K562 (cell line): Measurements from ENCODE around the gene GALNS. TPM values are rescaled to one million over a fixed set of nuclear protein-coding genes. Genes with fewer than 3 reads are reported as not detected.

Experiments used
- CREM ChIP-seq: IDR thresholded peaks from 2 replicates; pipeline ENCODE4 v1.6.1; 2014; ENCODE audit warnings: antibody characterized with exemption, low read depth
- ELK3 ChIP-seq: fragments of 450-650 bp; formaldehyde crosslinking; IDR thresholded peaks from 2 replicates; pipeline ENCODE4 v1.4.0; 2020; ENCODE audit warnings: mild to moderate bottlenecking
- ETS2 ChIP-seq: IDR thresholded peaks from 2 replicates; pipeline ENCODE4 v1.6.1; 2016; ENCODE audit warnings: borderline replicate concordance, missing genetic modification characterization, mild to moderate bottlenecking, moderate library complexity, missing compliant biosample characterization; ENCODE audit not compliant: poor library complexity, severe bottlenecking
- EWSR1 ChIP-seq: fragments of 450-650 bp; IDR thresholded peaks from 2 replicates; pipeline ENCODE4 v1.6.1; 2018; ENCODE audit warnings: borderline replicate concordance, mild to moderate bottlenecking, low read depth, moderate library complexity; ENCODE audit not compliant: partially characterized antibody
- GMEB1 ChIP-seq: fragments of 250-450 bp; sonication (Bioruptor Pico); IDR thresholded peaks from 2 replicates; pipeline ENCODE4 v1.4.0; 2020; ENCODE audit warnings: mild to moderate bottlenecking
- GTF2B ChIP-seq: IDR thresholded peaks from 2 replicates; pipeline ENCODE4 v1.6.1; 2011; ENCODE audit not compliant: insufficient read length; ENCODE audit errors: extremely low read depth
- HDAC8 ChIP-seq: fragments of 450-650 bp; IDR thresholded peaks from 2 replicates; pipeline ENCODE4 v1.6.1; 2016; ENCODE audit warnings: mild to moderate bottlenecking, missing genetic modification characterization, moderate library complexity, missing compliant biosample characterization
- HNRNPK ChIP-seq: fragments of 200-400 bp; formaldehyde crosslinking; IDR thresholded peaks from one replicate; pipeline ENCODE4 v1.6.1; 2018; ENCODE audit warnings: mild to moderate bottlenecking, low read depth, low read length; ENCODE audit not compliant: poor library complexity, severe bottlenecking
- KAT2B ChIP-seq: IDR thresholded peaks from one replicate; pipeline ENCODE4 v1.6.1; 2012; ENCODE audit warnings: low read depth, mild to moderate bottlenecking, control low read depth, inconsistent platforms, low read length, moderate library complexity
- MCM2 ChIP-seq: fragments of 450-650 bp; IDR thresholded peaks from 2 replicates; pipeline ENCODE4 v1.6.1; 2017; ENCODE audit warnings: low read depth, mild to moderate bottlenecking
- NR1H2 ChIP-seq: sonication (generic); formaldehyde crosslinking; IDR thresholded peaks from 2 replicates; pipeline ENCODE4 v1.4.0; 2020; ENCODE audit warnings: mild to moderate bottlenecking, missing genetic modification reagents
- NR2C1 ChIP-seq, 2 experiments: fragments of 450-650 bp; IDR thresholded peaks; 2 replicates each; pipeline ENCODE4 v1.6.1; 2017; ENCODE audit warnings: mild to moderate bottlenecking in 2 of 2, antibody characterized with exemption in 1 of 2, inconsistent platforms in 1 of 2, missing compliant biosample characterization in 1 of 2, missing genetic modification characterization in 1 of 2
- PCBP2 ChIP-seq: fragments of 200-400 bp; formaldehyde crosslinking; IDR thresholded peaks from 2 replicates; pipeline ENCODE4 v1.6.1; 2018; ENCODE audit warnings: low read length, low read depth, mild to moderate bottlenecking, moderate library complexity; ENCODE audit not compliant: poor library complexity, severe bottlenecking
- PREB ChIP-seq: sonication (generic); formaldehyde crosslinking; IDR thresholded peaks from 2 replicates; pipeline ENCODE4 v1.8.1; 2023; ENCODE audit warnings: mild to moderate bottlenecking, missing genetic modification reagents
- RBM15 ChIP-seq: fragments of 200-400 bp; formaldehyde crosslinking; IDR thresholded peaks from 2 replicates; pipeline ENCODE4 v1.6.1; 2018; ENCODE audit warnings: mild to moderate bottlenecking, low read length, moderate library complexity; ENCODE audit not compliant: insufficient read depth
- SIRT6 ChIP-seq: IDR thresholded peaks from one replicate; pipeline ENCODE4 v1.6.1; 2012; ENCODE audit warnings: low read depth, mild to moderate bottlenecking, control low read depth, inconsistent platforms, low read length, moderate library complexity
- SMAD1 ChIP-seq: fragments of 150-350 bp; IDR thresholded peaks from 2 replicates; pipeline ENCODE4 v1.6.1; 2014; ENCODE audit warnings: low read length, low read depth; ENCODE audit not compliant: partially characterized antibody
- SMAD4 ChIP-seq: fragments of 250-450 bp; sonication (Bioruptor Pico); conservative IDR thresholded peaks from 2 replicates; pipeline ENCODE4 v1.8.0; 2021; ENCODE audit warnings: inconsistent platforms, mild to moderate bottlenecking, moderate library complexity
- SPI1 ChIP-seq: IDR thresholded peaks from 2 replicates; pipeline ENCODE4 v1.6.1; 2011; ENCODE audit warnings: low read depth, low read length, control low read depth, borderline replicate concordance
- SUPT5H ChIP-seq: fragments of 450-650 bp; IDR thresholded peaks from 2 replicates; pipeline ENCODE4 v1.6.1; 2016
- YBX1 ChIP-seq: fragments of 450-650 bp; IDR thresholded peaks from 2 replicates; pipeline ENCODE4 v1.7.1; 2016; ENCODE audit warnings: mild to moderate bottlenecking
- ZBED1 ChIP-seq: IDR thresholded peaks from 2 replicates; pipeline ENCODE4 v1.6.1; 2014
- ZEB2 ChIP-seq: fragments of 450-650 bp; IDR thresholded peaks from 2 replicates; pipeline ENCODE4 v1.6.1; 2016
- ZNF197 ChIP-seq: fragments of 200-800 bp; sonication (Bioruptor generic); IDR thresholded peaks from 2 replicates; pipeline ENCODE4 v1.6.1; 2016; ENCODE audit warnings: low read depth, missing genetic modification characterization, missing compliant biosample characterization
- ZNF354B ChIP-seq: fragments of 250-450 bp; sonication (Bioruptor Pico); IDR thresholded peaks from 2 replicates; pipeline ENCODE4 v1.4.0; 2020
- ZNF586 ChIP-seq: fragments of 450-650 bp; formaldehyde crosslinking; conservative IDR thresholded peaks from 2 replicates; pipeline ENCODE4 v1.4.0; 2020; ENCODE audit warnings: mild to moderate bottlenecking, moderate library complexity
- polyA plus RNA-seq, 8 experiments: library from polyadenylated mRNA; depleted of rRNA in 4 of 8; stranded (reverse) in 5 of 8; unstranded in 3 of 8; fragments of >200 nt; fragmentation: Nextera tagmentation in 2 of 8; fragmentation: Illumina TruSeq in 1 of 8; extraction: Ambion mirVana in 2 of 8; extraction: Trizol in 1 of 8; gene quantifications; 2 replicates each; pipeline versions ENCODE4 v1.2.1 to v1.2.3, GENCODE V29; 2011 to 2014; ENCODE audit warnings: inconsistent platforms in 1 of 8, missing spikeins in 1 of 8
- total RNA-seq, 7 experiments: library from RNA; depleted of rRNA in 6 of 7; stranded (reverse); fragments of >200 nt in 6 of 7; fragmentation: Illumina TruSeq in 2 of 7; extraction: Trizol in 2 of 7; gene quantifications; 2 replicates each; pipeline versions ENCODE4 v1.2.1 to v1.2.3, GENCODE V29; 2011 to 2021; ENCODE audit warnings: low replicate concordance in 1 of 7

Gene GALNS
- total and polyA plus RNA-seq, 9 of the 15 experiments (the other 6 are each of a cell fraction or from before 2014, with no cell fraction given): 0.38 to 13.2 (median 4.3) TPM

- TF ChIP-seq NR2C1 (IDR thresholded peaks at IDR 0.05) (no peak), NR2C1 (tag; IDR thresholded peaks at IDR 0.05) (no peak), ZNF354B (CRISPR knock-in tag) (no peak), GTF2B (no peak), NR1H2 (CRISPR knock-in tag) (no peak), YBX1 (no peak), ELK3 (CRISPR knock-in tag) (no peak), ZNF197 (CRISPR knock-in tag) (no peak), CREM (peak; percentile 28; the same call in 1 of the 2 replicates), ETS2 (tag) (no peak), KAT2B (no peak), PCBP2 (no peak), SMAD4 (no peak), ZBED1 (no peak), SIRT6 (no peak), SPI1 (peak; percentile 66; the same call in 1 of the 2 replicates), HNRNPK (no peak), PREB (CRISPR knock-in tag) (no peak), MCM2 (no peak), RBM15 (no peak), GMEB1 (CRISPR knock-in tag) (no peak), EWSR1 (no peak), SMAD1 (no peak), HDAC8 (tag) (no peak), ZNF586 (no peak), SUPT5H (peak; percentile 3), ZEB2 (no peak)
Measured at GRCh38 chr16:88810166-88810911, 46.4 kb downstream of the GALNS start (continued).
